Activated naive CD8-positive, alpha-beta T cell treated with anti-CD3 and anti-CD28 coated beads for 36 hours (primary cell): ENCODE measurements around the gene ATP6V0E1. TPM values are rescaled to one million over a fixed set of nuclear protein-coding genes. Genes with fewer than 3 reads are reported as not detected.
A peak's percentile ranks its signal among the peaks of the same experiment; 100 is the strongest.

ENCODE experiments used
- DNase-seq: peaks from one replicate; pipeline ENCODE4 v3.0.0; 2021
- H3K27ac Mint-ChIP-seq: one replicate; pipeline ENCODE4 v1.8.0; 2022; ENCODE audit warnings: mild to moderate bottlenecking, moderate library complexity, mixed read lengths
- H3K27me3 Mint-ChIP-seq: one replicate; pipeline ENCODE4 v1.8.0; 2022; ENCODE audit warnings: mild to moderate bottlenecking, mixed read lengths
- H3K36me3 Mint-ChIP-seq: one replicate; pipeline ENCODE4 v1.8.0; 2021; ENCODE audit warnings: mild to moderate bottlenecking, mixed read lengths
- H3K4me1 Mint-ChIP-seq: one replicate; pipeline ENCODE4 v1.8.0; 2021; ENCODE audit warnings: mixed read lengths
- H3K4me3 Mint-ChIP-seq: one replicate; pipeline ENCODE4 v1.8.0; 2022; ENCODE audit warnings: mild to moderate bottlenecking, moderate library complexity, mixed read lengths
- H3K9me3 Mint-ChIP-seq: one replicate; pipeline ENCODE4 v1.8.0; 2022; ENCODE audit warnings: mixed read lengths
- total RNA-seq, 2 experiments: library from RNA; stranded (reverse); gene quantifications; one replicate each; pipeline ENCODE4 v1.2.3, GENCODE V29; 2021

Gene ATP6V0E1
- total RNA-seq, 2 experiments from 2014 or later, result 118 to 121 TPM

DNA sequence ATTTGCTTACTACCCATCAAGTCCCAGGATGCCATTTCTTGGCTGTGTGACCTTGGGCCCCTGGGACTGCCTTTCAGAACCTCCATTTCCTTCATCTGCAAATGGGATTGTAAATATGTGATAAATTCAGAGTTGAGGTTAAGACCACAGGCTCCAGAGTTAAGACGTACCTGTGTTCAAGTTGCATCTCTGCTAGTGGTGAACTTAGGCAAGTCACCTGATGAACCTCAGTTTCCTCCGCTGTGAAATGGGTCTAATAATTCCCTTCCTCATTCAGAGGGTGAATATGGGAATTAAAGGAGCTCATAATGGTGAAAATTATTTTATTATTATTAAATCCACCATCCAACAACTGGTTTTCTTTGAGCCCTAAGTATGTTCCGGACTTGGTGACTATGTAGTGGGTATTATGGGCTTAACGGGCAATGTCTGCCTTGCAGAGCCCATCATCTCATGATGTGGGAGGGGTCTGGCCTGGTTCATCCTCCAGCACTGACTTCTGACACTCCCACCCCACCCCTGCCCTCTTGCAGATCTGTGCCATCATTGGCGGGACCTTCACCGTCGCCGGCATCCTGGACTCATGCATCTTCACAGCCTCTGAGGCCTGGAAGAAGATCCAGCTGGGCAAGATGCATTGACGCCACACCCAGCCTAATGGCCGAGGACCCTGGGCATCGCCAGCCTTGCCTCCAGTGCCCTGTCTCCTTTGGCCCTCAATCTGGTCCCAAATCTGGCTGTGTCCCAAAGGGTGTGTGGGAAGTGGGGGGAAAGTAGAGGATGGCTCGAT lies 33.2 kb upstream of the ATP6V0E1 start:
- no peak for DNase-seq
- Mint-ChIP-seq H3K36me3 (no peaks in the 10 kb centered on the region), H3K27me3 (no peaks in the 10 kb centered on the region), H3K27ac (no peak overlapping the region), H3K4me3 (no peak overlapping the region), H3K4me1 (no peaks in the 10 kb centered on the region), H3K9me3 (no peaks in the 10 kb centered on the region)

DNA sequence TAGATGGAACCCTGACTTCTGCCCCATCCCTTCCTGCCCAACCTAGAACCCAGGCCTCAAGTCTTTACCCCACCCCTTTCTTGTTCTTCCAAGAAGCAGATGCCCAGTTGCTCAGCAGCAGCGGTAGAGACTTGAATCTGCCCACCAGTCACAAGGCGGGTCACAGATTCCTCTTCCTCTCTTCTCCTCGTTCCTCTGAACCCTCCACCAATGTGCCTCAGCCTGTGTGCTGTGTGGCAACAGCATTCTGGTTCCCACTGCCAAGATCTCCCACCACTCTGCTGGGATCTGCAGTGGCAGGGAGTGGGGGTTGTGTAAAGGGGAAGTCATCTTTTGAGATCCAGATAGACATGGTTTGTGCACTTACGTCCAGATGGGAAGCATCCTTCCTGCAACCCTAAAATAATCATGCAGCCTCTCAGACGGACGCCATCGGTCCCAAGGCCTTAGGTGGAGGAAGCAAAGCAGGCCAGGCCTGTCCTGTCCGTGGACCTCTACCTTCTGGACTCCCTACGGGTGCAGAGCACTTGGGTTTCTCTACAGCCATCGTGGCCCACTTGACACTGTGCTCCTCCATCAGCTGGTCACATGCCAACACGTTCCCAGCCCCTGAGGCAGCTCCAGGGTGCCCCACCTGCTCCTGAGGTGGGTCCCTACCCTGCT lies 32.1 kb upstream of the ATP6V0E1 start:
- no peak for DNase-seq
- Mint-ChIP-seq H3K36me3 (no peaks in the 10 kb centered on the region), H3K4me1 (no peaks in the 10 kb centered on the region), H3K27ac (no peak overlapping the region), H3K4me3 (no peak overlapping the region), H3K9me3 (no peaks in the 10 kb centered on the region), H3K27me3 (no peaks in the 10 kb centered on the region)

DNA sequence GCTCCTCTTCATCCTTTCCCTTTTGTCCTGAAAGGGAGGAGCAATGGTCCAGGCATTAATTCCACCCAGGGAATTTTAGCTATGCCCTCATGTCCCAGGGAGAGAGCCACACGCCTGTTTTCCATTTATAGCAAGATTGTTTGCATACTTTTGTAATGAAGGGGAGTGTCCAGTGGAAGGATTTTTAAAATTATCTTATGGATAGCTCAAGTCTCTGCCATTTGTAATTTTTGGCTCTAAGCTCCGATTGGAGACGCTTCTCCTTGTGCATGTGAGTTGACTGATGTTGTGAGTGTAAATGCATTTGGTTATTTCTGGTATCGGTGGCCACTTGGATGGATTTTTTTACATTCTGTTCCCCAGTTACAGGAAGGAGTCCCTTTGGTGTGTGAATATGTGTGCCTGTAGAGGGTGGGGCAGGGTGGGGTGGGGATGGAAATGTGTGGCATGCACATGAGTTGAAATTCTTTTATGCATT lies 31.5 kb upstream of the ATP6V0E1 start:
- Mint-ChIP-seq H3K4me3 (no peak overlapping the region), H3K9me3 (no peaks in the 10 kb centered on the region), H3K27ac (no peak overlapping the region), H3K4me1 (peaks cover under 1% of the 10 kb centered on the region), H3K27me3 (no peaks in the 10 kb centered on the region), H3K36me3 (no peaks in the 10 kb centered on the region)
- DNase-seq, result no peak

DNA sequence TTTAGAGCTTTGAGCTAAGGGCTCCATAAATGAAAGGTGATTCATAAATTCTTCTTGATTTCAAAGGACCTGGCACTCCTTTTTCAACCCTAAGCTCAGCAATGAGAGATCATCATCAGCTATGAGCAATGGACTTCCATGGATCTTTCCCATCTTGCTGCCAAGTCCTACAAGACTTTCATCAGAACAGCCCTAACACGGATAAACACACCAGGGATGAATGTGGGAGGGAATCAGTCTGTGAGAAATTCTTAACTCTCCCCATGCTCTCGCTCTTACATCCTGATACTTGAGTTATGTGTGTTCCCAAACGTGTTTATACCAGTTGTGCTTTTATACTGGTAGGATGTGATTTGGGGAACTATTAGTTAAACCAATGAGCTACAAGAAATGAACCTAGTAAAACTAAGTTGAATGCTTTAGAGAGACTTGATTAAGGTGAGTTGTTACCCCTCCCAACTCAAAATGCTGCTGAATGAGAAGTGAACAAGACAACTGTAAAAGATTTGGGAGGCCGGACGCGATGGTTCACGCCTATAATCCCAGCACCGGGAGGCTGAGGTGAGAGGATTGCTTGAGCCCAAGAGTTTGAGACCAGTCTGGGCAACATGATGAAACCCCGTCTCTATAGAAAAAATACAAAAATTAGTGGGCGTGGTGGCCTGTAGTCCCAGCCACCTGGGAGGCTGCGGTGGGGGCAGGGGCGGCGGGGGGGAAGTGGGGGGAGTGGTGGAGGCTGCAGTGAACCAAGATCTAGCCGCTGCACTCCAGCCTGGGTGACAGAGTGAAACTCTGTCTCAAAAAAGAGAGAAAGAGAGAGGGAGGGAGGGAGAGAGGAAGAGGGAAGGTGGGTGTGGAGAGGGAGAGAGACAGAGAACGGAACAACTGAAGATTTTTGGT lies 29.5 kb upstream of the ATP6V0E1 start:
- Mint-ChIP-seq H3K36me3 (no peaks in the 10 kb centered on the region), H3K27ac (no peak overlapping the region), H3K9me3 (no peaks in the 10 kb centered on the region), H3K27me3 (no peaks in the 10 kb centered on the region), H3K4me3 (no peak overlapping the region), H3K4me1 (peaks cover 7% of the 10 kb centered on the region)
- DNase-seq, result no peak

DNA sequence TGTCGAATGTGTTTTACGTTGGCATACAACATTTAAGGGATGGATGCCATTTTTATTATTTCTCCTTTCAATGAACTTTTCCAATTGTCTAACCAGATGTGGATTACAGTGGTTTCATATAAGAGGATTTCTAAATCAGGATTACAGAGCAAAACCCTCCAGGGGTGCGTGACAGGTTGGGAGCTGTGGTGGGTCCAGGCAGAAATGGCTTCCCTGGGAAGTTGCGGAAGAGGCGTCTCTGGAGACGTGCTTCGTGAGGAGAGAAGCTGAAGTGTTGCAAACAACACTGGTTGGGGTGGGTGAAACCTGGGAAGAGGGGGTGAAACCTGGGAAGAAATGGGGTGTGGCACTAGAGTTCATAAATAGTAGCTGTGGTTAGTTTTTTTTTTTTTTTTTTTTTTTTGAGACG lies 28.8 kb upstream of the ATP6V0E1 start:
- Mint-ChIP-seq H3K9me3 (no peaks in the 10 kb centered on the region), H3K4me3 (no peak overlapping the region), H3K4me1 (peaks cover 7% of the 10 kb centered on the region), H3K27ac (no peak overlapping the region), H3K27me3 (no peaks in the 10 kb centered on the region), H3K36me3 (peaks cover 1% of the 10 kb centered on the region)
- no peak for DNase-seq

DNA sequence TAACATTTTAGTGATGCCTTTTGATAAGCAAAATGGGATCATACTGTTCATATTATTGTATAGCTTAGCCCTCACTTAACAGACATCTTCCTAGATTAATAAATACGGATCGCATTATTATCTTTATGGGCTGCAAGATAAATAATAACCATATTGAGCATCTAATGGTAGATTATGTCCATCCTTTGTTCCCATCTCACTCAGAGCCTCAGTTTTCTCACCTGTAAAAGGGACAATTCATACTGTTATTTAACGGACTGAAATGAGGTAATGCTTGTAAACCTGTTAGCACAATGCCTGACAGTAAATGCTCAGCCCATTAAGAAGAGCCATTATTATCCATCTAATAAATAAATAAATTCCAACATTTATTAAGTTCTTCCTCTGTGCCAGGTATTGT lies 27.3 kb upstream of the ATP6V0E1 start:
- Mint-ChIP-seq H3K4me3 (no peak overlapping the region), H3K27me3 (no peaks in the 10 kb centered on the region), H3K4me1 (peaks cover 15% of the 10 kb centered on the region), H3K9me3 (no peaks in the 10 kb centered on the region), H3K36me3 (peaks cover 6% of the 10 kb centered on the region), H3K27ac (no peak overlapping the region)
- no peak for DNase-seq

DNA sequence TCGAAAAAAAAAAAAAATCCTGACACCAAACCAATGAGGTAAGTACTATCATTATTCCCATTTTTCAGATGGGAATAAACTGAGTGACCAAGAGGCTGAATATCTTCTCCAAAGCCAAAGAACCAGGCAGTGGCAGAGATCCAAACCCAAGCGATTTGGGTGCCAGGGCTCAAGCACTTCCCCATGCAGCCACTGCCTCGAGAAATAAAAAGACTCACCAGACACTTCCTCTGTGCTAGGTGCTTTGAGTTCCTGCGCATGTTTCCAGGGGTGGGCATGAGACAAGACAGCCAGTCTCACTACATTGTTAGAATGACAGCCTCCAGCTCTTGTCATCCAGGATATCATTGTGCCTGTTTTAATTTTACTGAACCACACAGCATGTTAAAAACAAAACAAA lies 26.6 kb upstream of the ATP6V0E1 start:
- no peak overlapping the region for H3K4me3 Mint-ChIP-seq
- peaks cover 9% of the 10 kb centered on the region for H3K36me3 Mint-ChIP-seq
- no peak for DNase-seq
- H3K27me3 Mint-ChIP-seq, result no peaks in the 10 kb centered on the region
- H3K9me3 Mint-ChIP-seq, result no peaks in the 10 kb centered on the region
- no peak overlapping the region for H3K27ac Mint-ChIP-seq
- H3K4me1 Mint-ChIP-seq, result peaks cover 19% of the 10 kb centered on the region

DNA sequence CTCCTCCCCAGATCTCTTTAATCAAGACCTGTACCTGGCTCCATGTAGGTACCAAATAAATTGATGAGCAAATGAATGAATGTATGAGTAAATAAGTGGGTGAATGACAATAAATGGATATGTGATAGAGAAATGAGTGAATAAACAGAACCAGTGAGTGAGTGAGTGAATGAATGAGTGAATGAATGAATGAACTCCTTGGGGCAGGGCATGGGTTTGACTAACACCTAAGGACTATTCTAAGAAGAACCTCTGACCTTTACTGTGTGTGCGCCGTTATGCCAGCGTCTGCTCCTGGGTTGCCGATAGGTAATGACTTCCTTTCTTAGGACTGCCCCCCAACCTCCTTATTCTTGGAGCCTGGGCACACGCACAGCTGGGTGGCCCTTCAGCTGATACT lies 26.1 kb upstream of the ATP6V0E1 start:
- Mint-ChIP-seq H3K27me3 (no peaks in the 10 kb centered on the region), H3K36me3 (peaks cover 9% of the 10 kb centered on the region), H3K9me3 (no peaks in the 10 kb centered on the region), H3K27ac (no peak overlapping the region), H3K4me1 (peaks cover 19% of the 10 kb centered on the region), H3K4me3 (peak overlapping the region; percentile 1)
- DNase-seq, result no peak

DNA sequence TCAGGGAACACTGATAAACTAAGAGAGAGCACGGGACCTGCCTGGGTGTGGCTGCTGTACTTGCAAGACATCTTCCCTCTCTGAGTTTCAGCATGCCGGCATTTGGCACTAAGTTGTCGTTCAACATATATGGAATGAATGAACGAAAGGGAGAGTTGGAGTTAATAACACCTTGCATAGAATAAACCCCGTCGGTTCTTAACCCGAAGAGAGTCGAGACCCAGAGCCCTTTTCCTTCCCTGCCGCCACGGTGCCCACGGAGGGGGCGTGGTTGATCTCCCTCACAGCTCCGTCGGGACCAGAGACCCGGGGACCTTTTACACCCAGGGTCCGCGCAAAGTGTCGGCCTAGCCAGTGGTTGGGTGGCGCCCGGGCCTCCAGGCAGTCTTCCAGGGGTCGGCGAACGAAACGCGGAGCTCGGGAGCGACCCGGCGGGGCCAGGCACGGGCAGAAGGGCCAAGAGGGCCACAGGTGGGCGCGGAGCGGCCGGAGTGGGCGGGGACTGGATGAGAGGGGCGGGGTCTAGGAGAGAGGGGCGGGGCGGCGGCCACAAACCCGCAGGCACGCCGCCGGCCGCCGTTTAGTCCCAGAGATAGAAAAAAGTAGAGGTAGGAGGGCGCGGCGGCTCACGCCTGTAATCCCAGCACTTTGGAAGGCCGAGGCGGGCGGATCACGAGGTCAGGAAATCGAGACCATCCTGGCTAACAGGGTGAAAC lies 25.1 kb upstream of the ATP6V0E1 start:
- H3K27me3 Mint-ChIP-seq, result no peaks in the 10 kb centered on the region
- peak; percentile 61 for DNase-seq
- peaks cover 19% of the 10 kb centered on the region for H3K4me1 Mint-ChIP-seq
- peak overlapping the region; percentile 94 for H3K4me3 Mint-ChIP-seq
- peak overlapping the region; percentile 88 for H3K27ac Mint-ChIP-seq
- H3K36me3 Mint-ChIP-seq, result peaks cover 11% of the 10 kb centered on the region
- H3K9me3 Mint-ChIP-seq, result no peaks in the 10 kb centered on the region

DNA sequence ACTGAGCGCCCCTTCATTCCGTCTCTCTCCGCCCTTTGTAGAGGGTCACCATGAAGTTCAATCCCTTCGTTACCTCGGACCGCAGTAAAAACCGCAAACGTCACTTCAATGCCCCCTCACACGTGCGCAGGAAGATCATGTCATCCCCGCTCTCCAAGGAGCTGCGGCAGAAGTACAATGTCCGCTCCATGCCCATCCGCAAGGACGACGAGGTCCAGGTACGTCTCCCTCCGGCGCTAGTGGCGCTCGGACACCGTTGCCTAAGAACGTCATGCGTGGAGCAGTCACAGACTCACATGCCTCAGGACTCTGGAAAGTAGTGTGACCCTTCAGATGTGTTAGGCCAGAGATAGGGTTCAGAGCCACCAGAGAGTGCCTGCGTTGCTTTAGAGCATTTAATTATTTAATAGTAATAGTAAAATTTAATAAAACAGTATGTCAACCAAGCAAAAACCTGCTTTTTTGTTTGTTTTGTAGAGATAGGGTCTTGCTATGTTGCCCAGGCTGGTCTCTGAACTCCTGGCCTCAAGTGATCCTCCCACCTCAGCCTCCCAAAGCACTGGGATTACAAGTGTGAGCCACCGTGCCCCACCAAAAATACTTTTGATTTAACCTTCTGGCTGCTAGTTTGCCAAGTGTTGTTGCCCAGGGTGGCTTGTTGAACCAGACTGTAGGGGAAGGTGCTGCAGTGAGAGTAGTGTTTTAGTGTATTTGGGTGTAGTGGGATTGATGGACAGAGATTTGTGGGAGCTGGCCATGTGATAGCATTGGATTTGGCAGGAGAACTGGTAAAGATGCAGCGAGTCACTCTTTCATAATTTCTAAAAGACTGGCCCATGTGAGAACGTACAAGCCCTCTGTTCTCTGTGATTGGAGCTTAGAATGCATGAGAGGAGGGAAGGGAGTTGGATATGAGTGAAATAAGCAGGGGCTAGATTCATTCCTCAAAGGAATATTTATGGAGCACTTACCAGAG lies 23.5 kb upstream of the ATP6V0E1 start:
- peaks cover 19% of the 10 kb centered on the region for H3K4me1 Mint-ChIP-seq
- no peaks in the 10 kb centered on the region for H3K27me3 Mint-ChIP-seq
- H3K36me3 Mint-ChIP-seq, result peaks cover 12% of the 10 kb centered on the region
- peak; percentile 13 for DNase-seq
- peak overlapping the region; percentile 94 for H3K4me3 Mint-ChIP-seq
- H3K27ac Mint-ChIP-seq, result peak overlapping the region; percentile 88
- no peaks in the 10 kb centered on the region for H3K9me3 Mint-ChIP-seq

DNA sequence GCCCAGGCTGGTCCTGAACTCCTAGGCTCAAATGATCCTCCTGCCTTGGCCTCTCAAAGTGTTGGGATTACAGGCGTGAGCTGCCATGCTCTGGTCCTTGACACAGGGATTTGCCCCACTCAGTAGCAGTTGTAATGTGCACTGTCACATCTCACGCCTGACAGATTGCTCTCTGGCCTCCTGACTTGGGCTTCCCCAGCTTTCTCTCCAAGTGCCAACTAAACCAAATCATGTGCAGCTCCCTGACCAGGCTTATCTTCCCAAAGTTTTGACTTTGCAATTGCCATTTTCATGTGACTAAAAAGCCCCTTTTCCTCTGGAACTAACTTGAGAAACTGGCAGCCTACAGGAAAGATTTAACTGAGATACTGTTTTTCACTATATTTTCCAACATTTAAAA lies 13.7 kb upstream of the ATP6V0E1 start:
- no peaks in the 10 kb centered on the region for H3K27me3 Mint-ChIP-seq
- H3K36me3 Mint-ChIP-seq, result peaks cover 8% of the 10 kb centered on the region
- H3K27ac Mint-ChIP-seq, result no peak overlapping the region
- DNase-seq, result no peak
- H3K4me3 Mint-ChIP-seq, result no peak overlapping the region
- H3K4me1 Mint-ChIP-seq, result no peaks in the 10 kb centered on the region
- no peaks in the 10 kb centered on the region for H3K9me3 Mint-ChIP-seq

DNA sequence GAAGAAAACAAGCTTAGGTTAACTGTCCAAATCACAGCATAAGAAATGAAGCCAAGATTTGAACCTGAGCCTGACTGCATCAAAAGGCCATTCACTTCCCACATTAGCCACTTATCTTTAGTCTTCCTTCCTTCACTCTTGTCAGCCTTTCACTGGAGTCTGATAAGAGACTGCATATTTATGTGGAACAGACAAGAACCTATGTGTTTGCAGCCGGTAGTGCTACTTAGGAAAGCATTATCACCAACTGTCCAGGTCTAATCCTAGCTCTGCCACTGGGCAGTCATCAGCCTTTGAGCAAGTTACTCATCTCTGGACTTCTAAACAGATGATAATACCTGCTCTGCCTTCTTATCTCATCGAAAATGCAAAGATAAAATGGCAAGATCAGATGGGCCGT lies 12.1 kb upstream of the ATP6V0E1 start:
- no peak overlapping the region for H3K27ac Mint-ChIP-seq
- no peaks in the 10 kb centered on the region for H3K27me3 Mint-ChIP-seq
- peaks cover 7% of the 10 kb centered on the region for H3K36me3 Mint-ChIP-seq
- no peaks in the 10 kb centered on the region for H3K9me3 Mint-ChIP-seq
- no peak for DNase-seq
- H3K4me3 Mint-ChIP-seq, result no peak overlapping the region
- H3K4me1 Mint-ChIP-seq, result no peaks in the 10 kb centered on the region

DNA sequence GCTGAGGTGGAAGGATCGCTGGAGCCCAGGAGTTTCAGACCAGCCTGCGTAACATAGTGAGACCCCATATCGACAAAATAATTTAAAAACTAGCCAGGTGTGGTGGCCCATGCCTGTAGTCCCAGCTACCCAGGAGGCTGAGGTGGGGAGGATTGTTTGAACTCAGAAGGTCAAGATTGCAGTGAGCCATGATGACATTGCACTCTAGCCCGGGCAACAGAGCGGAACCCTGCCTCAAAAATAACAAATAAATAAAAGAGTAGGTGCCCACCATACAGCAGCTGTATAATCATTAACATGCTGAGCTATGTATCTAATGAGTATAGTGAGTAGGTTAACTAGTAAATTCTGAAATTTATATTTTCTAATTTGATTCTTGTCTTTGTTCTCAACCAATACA lies 11.0 kb upstream of the ATP6V0E1 start:
- Mint-ChIP-seq H3K27ac (no peak overlapping the region), H3K36me3 (peaks cover 7% of the 10 kb centered on the region), H3K4me1 (no peaks in the 10 kb centered on the region), H3K9me3 (no peaks in the 10 kb centered on the region), H3K27me3 (no peaks in the 10 kb centered on the region), H3K4me3 (no peak overlapping the region)
- no peak for DNase-seq
